OCI-LY1 (cell line): ENCODE results near the gene TLCD1.

Source experiments
- EZH2 ChIP-seq: fragments of 200-600 bp; sonication (generic), shearing (Covaris generic); IDR thresholded peaks from 2 replicates; pipeline ENCODE4 v1.8.0; 2017; ENCODE audit warnings: borderline replicate concordance, mixed run types, mild to moderate bottlenecking, antibody characterized with exemption, low read length, moderate library complexity, mixed read lengths
- TF ChIP-seq, protein P1 (sequence below): fragments of 200-600 bp; sonication (generic), shearing (Covaris generic); IDR thresholded peaks from 2 replicates; pipeline ENCODE4 v1.5.1; 2017; ENCODE audit warnings: mild to moderate bottlenecking, antibody characterized with exemption, low read length, moderate library complexity, mixed read lengths

DNA sequence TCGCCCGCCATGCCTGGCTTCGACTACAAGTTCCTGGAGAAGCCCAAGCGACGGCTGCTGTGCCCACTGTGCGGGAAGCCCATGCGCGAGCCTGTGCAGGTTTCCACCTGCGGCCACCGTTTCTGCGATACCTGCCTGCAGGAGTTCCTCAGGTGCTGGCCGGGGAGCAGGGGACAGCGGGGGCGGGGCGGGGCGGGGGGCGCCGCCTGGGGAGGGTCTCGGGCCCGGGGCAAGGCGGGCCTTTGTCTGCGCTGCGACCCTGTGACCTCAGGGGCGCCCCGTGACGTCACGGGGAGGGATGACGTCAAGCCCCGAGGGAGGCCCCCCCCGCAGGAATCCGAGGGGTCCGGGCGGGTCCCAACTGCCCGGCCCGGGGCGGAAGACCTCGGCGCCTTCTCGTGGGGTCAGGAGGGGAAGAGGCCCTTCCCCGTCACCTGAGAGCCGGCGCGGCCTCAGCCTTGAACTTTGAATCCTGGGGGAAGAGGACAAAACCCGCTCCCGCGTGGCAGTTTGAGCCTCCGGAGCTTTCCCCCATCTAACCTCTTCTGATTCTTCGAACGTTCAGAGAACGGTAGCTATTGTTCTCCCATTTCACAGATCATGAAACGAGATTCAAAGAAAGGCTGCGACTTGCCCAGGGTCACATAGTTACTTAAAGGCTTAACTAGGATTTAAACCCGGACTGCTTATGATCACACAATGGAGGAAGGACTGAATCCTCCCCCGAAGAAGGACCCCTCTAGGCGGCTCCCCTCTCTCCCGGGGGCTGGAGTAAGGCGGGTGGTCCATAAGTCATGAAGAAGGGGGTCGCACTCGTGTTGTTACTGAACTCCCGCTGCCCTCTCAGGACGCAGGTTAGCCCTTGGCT, 18.3 kb upstream of the TLCD1 start:
- TF ChIP-seq, protein P1, sequence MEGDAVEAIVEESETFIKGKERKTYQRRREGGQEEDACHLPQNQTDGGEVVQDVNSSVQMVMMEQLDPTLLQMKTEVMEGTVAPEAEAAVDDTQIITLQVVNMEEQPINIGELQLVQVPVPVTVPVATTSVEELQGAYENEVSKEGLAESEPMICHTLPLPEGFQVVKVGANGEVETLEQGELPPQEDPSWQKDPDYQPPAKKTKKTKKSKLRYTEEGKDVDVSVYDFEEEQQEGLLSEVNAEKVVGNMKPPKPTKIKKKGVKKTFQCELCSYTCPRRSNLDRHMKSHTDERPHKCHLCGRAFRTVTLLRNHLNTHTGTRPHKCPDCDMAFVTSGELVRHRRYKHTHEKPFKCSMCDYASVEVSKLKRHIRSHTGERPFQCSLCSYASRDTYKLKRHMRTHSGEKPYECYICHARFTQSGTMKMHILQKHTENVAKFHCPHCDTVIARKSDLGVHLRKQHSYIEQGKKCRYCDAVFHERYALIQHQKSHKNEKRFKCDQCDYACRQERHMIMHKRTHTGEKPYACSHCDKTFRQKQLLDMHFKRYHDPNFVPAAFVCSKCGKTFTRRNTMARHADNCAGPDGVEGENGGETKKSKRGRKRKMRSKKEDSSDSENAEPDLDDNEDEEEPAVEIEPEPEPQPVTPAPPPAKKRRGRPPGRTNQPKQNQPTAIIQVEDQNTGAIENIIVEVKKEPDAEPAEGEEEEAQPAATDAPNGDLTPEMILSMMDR: no peak
- TF ChIP-seq EZH2: no peak
